Transverse colon (tissue), 4 donors: ENCODE results near the gene SIRT4. TPM values are rescaled to one million over a fixed set of nuclear protein-coding genes. Genes with fewer than 3 reads are reported as not detected.

Source experiments
- DNase-seq: peaks from one replicate; pipeline ENCODE4 v3.0.0-alpha.2; 2019
- H3K27ac ChIP-seq, 4 donors: fragments of 200-600 bp; sonication (generic); 2 replicates each; pipeline ENCODE4 v1.5.1; 2016 to 2018; ENCODE audit warnings: inconsistent platforms in 4 of 4
- H3K27me3 ChIP-seq: fragments of 200-600 bp; sonication (generic); 2 replicates; pipeline ENCODE4 v1.5.1; 2017; ENCODE audit warnings: inconsistent platforms
- H3K36me3 ChIP-seq, 4 donors: fragments of 200-600 bp; sonication (generic); 2 replicates each; pipeline ENCODE4 v1.5.1; 2017 to 2019; ENCODE audit warnings: inconsistent platforms in 4 of 4
- H3K4me1 ChIP-seq, 4 donors: fragments of 200-600 bp; sonication (generic); 2 replicates each; pipeline ENCODE4 v1.5.1; 2017 to 2020; ENCODE audit warnings: inconsistent platforms in 4 of 4
- H3K4me3 ChIP-seq, 4 donors: fragments of 200-600 bp; sonication (generic); 1 replicate in 1 of 4; 2 replicates in 3 of 4; pipeline versions ENCODE4 v1.5.1 to v1.6.1; 2017 to 2019; ENCODE audit warnings: inconsistent platforms in 4 of 4
- H3K9me3 ChIP-seq, 2 donors: fragments of 200-600 bp; sonication (generic); 2 replicates each; pipeline ENCODE4 v1.5.1; 2017 to 2019; ENCODE audit warnings: inconsistent platforms in 2 of 2
- EP300 ChIP-seq: sonication (generic); formaldehyde crosslinking; IDR thresholded peaks from one replicate; pipeline ENCODE4 v1.6.1; 2017; ENCODE audit warnings: antibody characterized with exemption, low read depth
- POLR2A ChIP-seq: fragments of 450-650 bp; IDR thresholded peaks from one replicate; pipeline ENCODE4 v1.6.1; 2016; ENCODE audit warnings: antibody characterized with exemption, mild to moderate bottlenecking, moderate library complexity
- POLR2AphosphoS5 ChIP-seq, 3 donors: sonication (generic); formaldehyde crosslinking; IDR thresholded peaks; one replicate each; pipeline ENCODE4 v1.6.1; 2016; ENCODE audit warnings: antibody characterized with exemption in 3 of 3
- WGBS, 2 donors: methylation state at CpG; one replicate each; pipeline ENCODE4 v1.1.5; 2018; ENCODE audit warnings: low coverage in 1 of 2; 5-methylcytosine and 5-hydroxymethylcytosine counted together
- in situ Hi-C, 4 donors: fragments of 200-750 bp; cut with MboI; loops; one replicate each; pipeline versions ENCODE4 v1.15.0 to v1.15.1; 2017; ENCODE audit warnings: low sequenced_read_pairs in 3 of 4, low pct_ligation_motif_present in 1 of 4, low pct_unique_long_range_greater_than_20kb in 1 of 4
- intact Hi-C: fragments of 100-400 bp; cut with DNase I; formaldehyde crosslinking; loops from one replicate; pipeline ENCODE4 v1.15.1; 2023; ENCODE audit warnings: low total_unique reads
- total RNA-seq, 4 donors: library from RNA; depleted of rRNA; stranded (reverse); fragments of >200 nt; gene quantifications; one replicate each; pipeline ENCODE4 v1.1.0, GENCODE V29; 2016
- TF ChIP-seq, protein P1 (sequence below), 5 experiments: fragments of 200-600 bp in 3 of 5; fragments of 450-650 bp in 2 of 5; sonication (generic) in 3 of 5; IDR thresholded peaks; 1 replicate in 2 of 5; 2 replicates in 3 of 5; pipeline ENCODE4 v1.5.1; 2016 to 2017; ENCODE audit warnings: antibody characterized with exemption in 5 of 5, inconsistent platforms in 3 of 5, mild to moderate bottlenecking in 2 of 5, moderate library complexity in 1 of 5

SIRT4 gene
- total RNA-seq, 4 donors from 2014 or later: 0.95 to 1.9 TPM; not detected in 2

GRCh38 chr12:120357104-120357503 lies 55.0 kb downstream of the SIRT4 start:
- Histone ChIP-seq H3K27me3 (peaks cover 3% of the 10 kb centered on the region), H3K9me3 (no peaks in the 10 kb centered on the region), H3K4me3 (no peak overlapping the region), H3K36me3 (no peaks in the 10 kb centered on the region), H3K27ac (no peak overlapping the region), H3K4me1 (peaks cover 0 to 9% (median 2%) of the 10 kb centered on the region in 4 donors)
- 75 to 78% methylated on average over 5 of the region's 5 CpGs for WGBS, 2 donors
- intact Hi-C loops (loop anchor here (5.0 kb wide), 1 partner anchor 70 kb away; no protein-coding TSS in a partner anchor), in situ Hi-C loops (loop anchor here in 2 of 4 donors (5.0 to 10.0 kb wide), 2 partner anchors 70 to 78 kb away; partner anchors contain the start of gene COX6A1 (in 1 of the 2))
- no peak for TF ChIP-seq POLR2AphosphoS5 (IDR thresholded peaks at IDR 0.05)
- TF ChIP-seq, protein P1, sequence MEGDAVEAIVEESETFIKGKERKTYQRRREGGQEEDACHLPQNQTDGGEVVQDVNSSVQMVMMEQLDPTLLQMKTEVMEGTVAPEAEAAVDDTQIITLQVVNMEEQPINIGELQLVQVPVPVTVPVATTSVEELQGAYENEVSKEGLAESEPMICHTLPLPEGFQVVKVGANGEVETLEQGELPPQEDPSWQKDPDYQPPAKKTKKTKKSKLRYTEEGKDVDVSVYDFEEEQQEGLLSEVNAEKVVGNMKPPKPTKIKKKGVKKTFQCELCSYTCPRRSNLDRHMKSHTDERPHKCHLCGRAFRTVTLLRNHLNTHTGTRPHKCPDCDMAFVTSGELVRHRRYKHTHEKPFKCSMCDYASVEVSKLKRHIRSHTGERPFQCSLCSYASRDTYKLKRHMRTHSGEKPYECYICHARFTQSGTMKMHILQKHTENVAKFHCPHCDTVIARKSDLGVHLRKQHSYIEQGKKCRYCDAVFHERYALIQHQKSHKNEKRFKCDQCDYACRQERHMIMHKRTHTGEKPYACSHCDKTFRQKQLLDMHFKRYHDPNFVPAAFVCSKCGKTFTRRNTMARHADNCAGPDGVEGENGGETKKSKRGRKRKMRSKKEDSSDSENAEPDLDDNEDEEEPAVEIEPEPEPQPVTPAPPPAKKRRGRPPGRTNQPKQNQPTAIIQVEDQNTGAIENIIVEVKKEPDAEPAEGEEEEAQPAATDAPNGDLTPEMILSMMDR (IDR thresholded peaks at IDR 0.05): no peak
- no peak for TF ChIP-seq EP300
- no peak for TF ChIP-seq POLR2A
- DNase-seq: no peak

- Histone ChIP-seq H3K9me3 (no peaks in the 10 kb centered on the region), H3K36me3 (no peaks in the 10 kb centered on the region), H3K27me3 (peaks cover 4% of the 10 kb centered on the region), H3K4me3 (no peak overlapping the region), H3K27ac (no peak overlapping the region), H3K4me1 (peaks cover 0 to 16% (median 4%) of the 10 kb centered on the region in 4 donors)
- intact Hi-C loops (loop anchor here (5.0 kb wide), 1 partner anchor 69 kb away; no protein-coding TSS in a partner anchor), in situ Hi-C loops (loop anchor here in 2 of 4 donors (5.0 to 10.0 kb wide), 2 partner anchors 69 to 76 kb away; partner anchors contain the start of gene COX6A1 (in 1 of the 2))
- TF ChIP-seq POLR2A (no peak), EP300 (no peak), POLR2AphosphoS5 (IDR thresholded peaks at IDR 0.05) (no peak)
- TF ChIP-seq, protein P1 (IDR thresholded peaks at IDR 0.05): no peak
- WGBS, 2 donors: 67 to 80% methylated on average over 1 to 19 of the region's 19 CpGs
- no peak for DNase-seq
Observed at GRCh38 chr12:120358412-120359100, 56.4 kb downstream of the SIRT4 start.

DNA sequence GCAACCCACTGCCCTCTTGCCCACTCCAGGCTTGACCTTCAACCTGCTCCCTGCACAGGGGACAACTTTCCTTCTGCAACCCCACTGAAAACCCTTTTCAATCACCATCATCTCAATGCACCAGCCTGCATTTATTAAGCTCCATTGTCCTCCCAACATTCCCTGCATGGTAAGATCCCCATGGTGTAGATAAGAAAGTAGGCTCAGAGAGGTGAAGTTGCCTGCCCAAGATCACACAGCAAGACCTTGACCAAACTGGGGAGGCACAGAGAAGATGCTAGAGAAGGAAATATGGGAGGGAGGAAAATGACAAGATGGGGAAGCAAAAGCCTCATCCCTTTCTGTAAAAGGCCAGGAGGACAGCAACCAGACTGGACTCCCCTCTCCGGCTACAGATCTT lies 57.0 kb downstream of the SIRT4 start:
- Histone ChIP-seq H3K27ac (no peak overlapping the region), H3K4me1 (peaks cover 0 to 16% (median 4%) of the 10 kb centered on the region in 4 donors), H3K9me3 (no peaks in the 10 kb centered on the region), H3K4me3 (no peak overlapping the region), H3K27me3 (peaks cover 4% of the 10 kb centered on the region), H3K36me3 (no peaks in the 10 kb centered on the region)
- 90 to 100% methylated on average over 1 of the region's 1 CpG for WGBS, 2 donors
- in situ Hi-C loops (loop anchor here in 2 of 4 donors (5.0 to 10.0 kb wide), 2 partner anchors 68 to 76 kb away; partner anchors contain the start of gene COX6A1 (in 1 of the 2)), intact Hi-C loops (loop anchor here (5.0 kb wide), 1 partner anchor 68 kb away; no protein-coding TSS in a partner anchor)
- no peak for DNase-seq
- TF ChIP-seq POLR2AphosphoS5 (IDR thresholded peaks at IDR 0.05) (no peak), POLR2A (no peak), EP300 (no peak)
- TF ChIP-seq, protein P1 (IDR thresholded peaks at IDR 0.05): no peak

- 49% methylated on average over 12 of the region's 56 CpGs; no CpG with 5 or more reads in 1 of the 2 donors for WGBS, 2 donors
- Histone ChIP-seq H3K27ac (peak overlapping the region in 3 of 4 donors; percentile 16 to 44 (median 25)), H3K4me1 (peaks cover 0 to 39% (median 16%) of the 10 kb centered on the region in 4 donors), H3K27me3 (peaks cover 4% of the 10 kb centered on the region), H3K36me3 (no peaks in the 10 kb centered on the region), H3K9me3 (no peaks in the 10 kb centered on the region), H3K4me3 (peak overlapping the region in 3 of 4 donors; percentile 26 to 41 (median 32))
- intact Hi-C loops (no loop called here), in situ Hi-C loops (no loop called here)
- TF ChIP-seq POLR2AphosphoS5 (IDR thresholded peaks at IDR 0.05) (no peak), EP300 (no peak), POLR2A (no peak)
- TF ChIP-seq, protein P1 (IDR thresholded peaks at IDR 0.05): no peak
- DNase-seq: peak; percentile 28
Observed at GRCh38 chr12:120361506-120362208, 59.5 kb downstream of the SIRT4 start.
